WERI-Rb-1 (cell line): ENCODE data around the gene GPRC5A.

ENCODE experiments used
- DNase-seq: peaks from one replicate; pipeline ENCODE4 v3.0.0-alpha.2; 2020
- H3K27ac ChIP-seq: fragments of 250-450 bp; sonication (Bioruptor Pico); 2 replicates; pipeline ENCODE4 v1.5.1; 2020; ENCODE audit warnings: mild to moderate bottlenecking, moderate library complexity
- H3K27me3 ChIP-seq: fragments of 250-450 bp; sonication (Bioruptor Pico); 2 replicates; pipeline ENCODE4 v1.5.1; 2021; ENCODE audit warnings: mild to moderate bottlenecking, low read depth, moderate library complexity; ENCODE audit not compliant: insufficient read depth, severe bottlenecking
- H3K36me3 ChIP-seq: fragments of 250-450 bp; sonication (Bioruptor Pico); 2 replicates; pipeline ENCODE4 v1.5.1; 2020; ENCODE audit warnings: mild to moderate bottlenecking, moderate library complexity
- H3K4me3 ChIP-seq: 2 replicates; pipeline ENCODE4 v1.5.1; 2011; ENCODE audit warnings: low read depth, mild to moderate bottlenecking, control low read depth, low read length
- H3K9me3 ChIP-seq: fragments of 250-450 bp; sonication (Bioruptor Pico); 2 replicates; pipeline ENCODE4 v1.5.1; 2021; ENCODE audit warnings: mild to moderate bottlenecking, moderate library complexity; ENCODE audit not compliant: severe bottlenecking
- CTCF ChIP-seq: IDR thresholded peaks from 2 replicates; pipeline ENCODE4 v1.5.1; 2011; ENCODE audit warnings: low read depth, mild to moderate bottlenecking, control low read depth, inconsistent platforms, low read length

Gene GPRC5A

DNA sequence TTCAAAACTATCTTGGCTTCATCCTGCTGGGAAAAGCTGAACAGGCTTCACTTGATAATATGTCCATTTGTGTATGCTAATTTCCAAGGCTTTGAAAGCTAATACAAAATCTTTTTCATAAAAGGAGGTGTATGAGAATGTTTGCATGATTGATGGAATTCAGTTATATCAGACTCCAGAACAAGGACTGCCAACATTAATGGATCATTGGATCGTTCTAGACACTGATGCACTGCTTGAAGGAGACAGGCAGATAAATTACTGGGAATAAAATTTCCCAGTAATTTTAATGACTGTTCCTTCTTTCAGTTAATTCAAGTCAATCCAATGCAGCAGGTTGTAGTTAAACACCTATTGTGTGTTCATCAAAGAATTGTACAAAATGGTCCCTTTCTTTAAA lies 60.1 kb downstream of the GPRC5A start:
- no peaks in the 10 kb centered on the region for H3K27me3 ChIP-seq
- DNase-seq: no peak
- H3K27ac ChIP-seq: no peak overlapping the region
- no peak for TF ChIP-seq CTCF
- no peaks in the 10 kb centered on the region for H3K36me3 ChIP-seq
- H3K4me3 ChIP-seq: no peak overlapping the region
- no peaks in the 10 kb centered on the region for H3K9me3 ChIP-seq

DNA sequence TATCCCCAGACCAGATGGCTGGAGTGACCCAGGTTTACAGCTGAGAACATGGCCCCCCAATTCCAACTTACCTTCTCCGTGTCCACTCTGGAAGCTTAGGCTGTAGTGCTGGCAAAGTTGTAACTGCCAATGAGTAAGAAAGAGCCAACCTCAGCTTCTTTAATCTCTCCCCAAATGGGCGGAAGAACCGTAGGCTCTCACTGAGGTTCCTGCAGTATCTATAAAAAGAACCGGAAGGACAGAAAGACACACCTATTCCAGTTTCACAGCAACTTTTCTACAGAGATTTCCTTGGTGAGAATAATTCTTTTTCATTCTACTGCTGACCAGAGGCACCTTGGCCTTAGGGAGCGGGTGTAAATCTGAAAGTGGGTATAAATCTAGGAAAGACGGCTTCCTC lies 60.7 kb downstream of the GPRC5A start, which contains the start of gene GPRC5D:
Gene GPRC5D, minus strand, starts transcription at position 135 of the 400 bp plus-strand sequence. CDS start 1,786 bp downstream, outside the sequence.
- Histone ChIP-seq H3K27ac (no peak within 1 kb of the TSS), H3K4me3 (no peak within 1 kb of the TSS), H3K27me3 (no peaks in the 10 kb centered on the region), H3K36me3 (no peaks in the 10 kb centered on the region), H3K9me3 (no peaks in the 10 kb centered on the region)
- DNase-seq: no peak
- no peak for TF ChIP-seq CTCF

DNA sequence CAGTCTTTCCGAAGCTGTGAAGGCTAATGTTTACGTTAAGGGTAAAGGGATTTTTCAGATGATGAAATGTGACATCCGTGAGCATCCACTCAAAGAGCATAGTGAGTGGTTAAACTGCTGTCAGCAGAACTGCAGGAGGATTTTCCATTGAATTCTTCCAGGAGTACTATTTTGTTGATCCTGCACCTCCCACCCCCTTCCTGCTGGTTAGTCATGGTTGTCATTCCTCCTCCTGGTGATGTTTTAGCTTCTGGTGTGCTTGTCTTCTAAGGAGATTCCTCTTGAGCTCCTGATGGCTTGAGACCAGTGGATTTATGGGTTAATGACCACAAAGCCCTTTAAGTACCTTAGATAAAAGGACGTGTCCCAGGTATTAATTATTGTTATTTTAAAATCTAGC lies 63.0 kb downstream of the GPRC5A start:
- TF ChIP-seq CTCF: no peak
- Histone ChIP-seq H3K4me3 (no peak overlapping the region), H3K9me3 (no peaks in the 10 kb centered on the region), H3K27me3 (no peaks in the 10 kb centered on the region), H3K27ac (no peak overlapping the region), H3K36me3 (no peaks in the 10 kb centered on the region)
- DNase-seq: peak; percentile 36

GRCh38 chr12:12954878-12955625 lies 63.7 kb downstream of the GPRC5A start:
- H3K36me3 ChIP-seq: no peaks in the 10 kb centered on the region
- H3K9me3 ChIP-seq: no peaks in the 10 kb centered on the region
- no peak overlapping the region for H3K4me3 ChIP-seq
- no peak for TF ChIP-seq CTCF
- DNase-seq: no peak
- no peaks in the 10 kb centered on the region for H3K27me3 ChIP-seq
- H3K27ac ChIP-seq: no peak overlapping the region

- H3K9me3 ChIP-seq: no peaks in the 10 kb centered on the region
- DNase-seq: no peak
- no peak for TF ChIP-seq CTCF
- H3K36me3 ChIP-seq: no peaks in the 10 kb centered on the region
- no peaks in the 10 kb centered on the region for H3K27me3 ChIP-seq
- no peak overlapping the region for H3K4me3 ChIP-seq
- no peak overlapping the region for H3K27ac ChIP-seq
Observed at GRCh38 chr12:12958886-12959285, 67.5 kb downstream of the GPRC5A start.
